ENCODE measurements around the gene NOL4L. TPM values are rescaled to one million over a fixed set of nuclear protein-coding genes. Genes with fewer than 3 reads are reported as not detected.

NOL4L gene
- total RNA-seq, 1 experiment from 2014 or later, result 40.9 TPM

DNA sequence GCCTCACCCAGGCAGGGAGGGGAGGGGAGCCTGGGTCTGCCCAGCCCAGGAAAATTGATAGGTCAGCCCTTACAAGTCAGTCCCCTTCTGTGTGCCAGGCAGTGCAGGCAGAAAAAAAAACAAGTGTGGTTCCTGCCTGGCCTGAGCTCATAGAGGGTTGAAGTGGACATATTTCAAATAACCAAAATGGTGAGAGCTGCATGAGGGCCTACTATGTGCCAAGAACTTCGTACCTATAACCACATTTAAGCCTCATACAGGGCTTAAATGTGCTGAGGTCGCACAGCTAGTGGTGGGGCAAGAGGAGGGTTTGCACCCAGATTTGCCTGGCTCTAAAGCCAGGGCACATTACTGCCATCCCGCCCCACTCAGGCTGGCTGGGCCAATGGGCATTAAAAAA is 6.9 kb upstream of the NOL4L start:
- Histone ChIP-seq H3K27me3 (ENCODE audit: insufficient read depth, low read depth) (no peaks in the 10 kb centered on the region), H3K4me2 (no peak overlapping the region), H4K20me1 (ENCODE audit: insufficient read depth) (no peaks in the 10 kb centered on the region), H3K36me3 (ENCODE audit: low read depth) (no peaks in the 10 kb centered on the region), H3F3A (ENCODE audit: insufficient read depth, low read depth) (peaks cover 8% of the 10 kb centered on the region; the same call in 1 of the 2 replicates), H3K9me3 (ENCODE audit: insufficient read depth, low read depth) (no peaks in the 10 kb centered on the region), H3K79me2 (ENCODE audit: low read depth) (no peaks in the 10 kb centered on the region), H2AFZ (no peak overlapping the region), H3K9me2 (ENCODE audit: insufficient read depth) (no peaks in the 10 kb centered on the region), H3K27ac (no peak overlapping the region), H3K4me3 (no peak overlapping the region), H3K4me1 (replicated peaks; ENCODE audit: insufficient read depth) (peaks cover 14% of the 10 kb centered on the region)
- intact Hi-C loops (cut with micrococcal nuclease; ENCODE audit: unreplicated experiment), result no loop called here
- BruUV-seq (replicated peaks), result no TSS peak
- ChIA-PET POLR2A (ENCODE audit: unreplicated experiment) (no interaction called here), CTCF (no interaction called here)
- DNase-seq, result no peak
- TF ChIP-seq, protein P1, sequence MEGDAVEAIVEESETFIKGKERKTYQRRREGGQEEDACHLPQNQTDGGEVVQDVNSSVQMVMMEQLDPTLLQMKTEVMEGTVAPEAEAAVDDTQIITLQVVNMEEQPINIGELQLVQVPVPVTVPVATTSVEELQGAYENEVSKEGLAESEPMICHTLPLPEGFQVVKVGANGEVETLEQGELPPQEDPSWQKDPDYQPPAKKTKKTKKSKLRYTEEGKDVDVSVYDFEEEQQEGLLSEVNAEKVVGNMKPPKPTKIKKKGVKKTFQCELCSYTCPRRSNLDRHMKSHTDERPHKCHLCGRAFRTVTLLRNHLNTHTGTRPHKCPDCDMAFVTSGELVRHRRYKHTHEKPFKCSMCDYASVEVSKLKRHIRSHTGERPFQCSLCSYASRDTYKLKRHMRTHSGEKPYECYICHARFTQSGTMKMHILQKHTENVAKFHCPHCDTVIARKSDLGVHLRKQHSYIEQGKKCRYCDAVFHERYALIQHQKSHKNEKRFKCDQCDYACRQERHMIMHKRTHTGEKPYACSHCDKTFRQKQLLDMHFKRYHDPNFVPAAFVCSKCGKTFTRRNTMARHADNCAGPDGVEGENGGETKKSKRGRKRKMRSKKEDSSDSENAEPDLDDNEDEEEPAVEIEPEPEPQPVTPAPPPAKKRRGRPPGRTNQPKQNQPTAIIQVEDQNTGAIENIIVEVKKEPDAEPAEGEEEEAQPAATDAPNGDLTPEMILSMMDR (conservative IDR thresholded peaks at IDR 0.05), result no peak
- no peak for TF ChIP-seq EZH2 (IDR thresholded peaks at IDR 0.05; ENCODE audit: low read depth)

DNA sequence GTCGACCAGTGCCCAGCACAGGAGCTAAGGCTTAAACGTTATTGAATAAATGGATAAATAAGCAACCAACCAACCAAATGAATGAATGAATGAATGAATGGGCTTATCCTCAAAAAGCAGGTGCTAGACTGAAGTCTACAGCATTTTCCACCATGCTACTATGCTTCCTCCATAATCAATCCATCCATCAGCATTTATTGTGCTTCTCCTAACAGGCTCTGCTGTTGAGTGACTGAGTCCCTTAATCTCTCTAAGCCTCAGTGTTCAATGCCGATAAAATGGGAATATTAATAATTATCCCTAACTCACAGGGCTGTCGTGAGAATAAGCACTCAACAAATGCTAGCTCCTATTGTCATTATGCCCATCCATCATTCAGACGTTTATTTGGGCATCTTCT is 4.6 kb upstream of the NOL4L start:
- Histone ChIP-seq H3K36me3 (ENCODE audit: low read depth) (no peaks in the 10 kb centered on the region), H3K27ac (no peak overlapping the region), H4K20me1 (ENCODE audit: insufficient read depth) (no peaks in the 10 kb centered on the region), H2AFZ (no peak overlapping the region), H3K9me3 (ENCODE audit: insufficient read depth, low read depth) (no peaks in the 10 kb centered on the region), H3K4me1 (replicated peaks; ENCODE audit: insufficient read depth) (peaks cover 14% of the 10 kb centered on the region), H3K27me3 (ENCODE audit: insufficient read depth, low read depth) (no peaks in the 10 kb centered on the region), H3K79me2 (ENCODE audit: low read depth) (no peaks in the 10 kb centered on the region), H3K9me2 (ENCODE audit: insufficient read depth) (no peaks in the 10 kb centered on the region), H3K4me3 (no peak overlapping the region), H3F3A (ENCODE audit: insufficient read depth, low read depth) (peaks cover 18% of the 10 kb centered on the region; the same call in 1 of the 2 replicates), H3K4me2 (peak overlapping the region; percentile 49; the same call in 1 of the 2 replicates)
- intact Hi-C loops (cut with micrococcal nuclease; ENCODE audit: unreplicated experiment), result no loop called here
- CTCF ChIA-PET, result no interaction called here
- BruUV-seq (replicated peaks), result TSS peak; percentile 86
- TF ChIP-seq, protein P1 (conservative IDR thresholded peaks at IDR 0.05), result no peak
- TF ChIP-seq EZH2 (IDR thresholded peaks at IDR 0.05; ENCODE audit: low read depth), result no peak
- DNase-seq, result no peak
- POLR2A ChIA-PET (ENCODE audit: unreplicated experiment), result no interaction called here

DNA sequence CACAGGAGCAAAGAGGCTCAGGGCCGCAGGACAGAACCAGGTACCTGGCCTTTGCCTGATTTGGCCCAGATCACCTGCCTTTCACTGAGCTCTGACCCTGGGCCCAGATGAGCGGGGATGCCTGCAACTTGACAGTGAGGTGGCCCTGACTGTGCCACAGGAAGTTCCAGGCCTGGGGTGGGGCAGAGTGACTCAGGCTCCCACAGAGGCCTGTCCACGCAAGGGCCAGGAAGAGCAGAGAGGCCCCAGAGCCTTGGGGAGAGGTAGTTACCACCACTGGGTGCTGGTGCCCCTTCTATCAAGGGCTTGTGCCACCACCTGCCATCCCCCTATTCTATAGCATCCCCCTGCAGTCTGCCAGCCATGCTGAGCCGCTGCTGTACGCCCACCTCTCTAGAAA is 4.1 kb upstream of the NOL4L start:
- CTCF ChIA-PET, result no interaction called here
- no peak overlapping the region for H3K4me3 ChIP-seq
- no peak for TF ChIP-seq EZH2 (IDR thresholded peaks at IDR 0.05; ENCODE audit: low read depth)
- TF ChIP-seq, protein P1 (conservative IDR thresholded peaks at IDR 0.05), result no peak

More for the DNA sequence above, 4.1 kb upstream of the NOL4L start:
- no peak overlapping the region for H2AFZ ChIP-seq
- intact Hi-C loops (cut with micrococcal nuclease; ENCODE audit: unreplicated experiment), result no loop called here
- 0 out of 2 replicates have a peak overlapping the region, but pooled peaks have one; percentile 19 for H3K27ac ChIP-seq
- H3K9me2 ChIP-seq (ENCODE audit: insufficient read depth), result no peaks in the 10 kb centered on the region
- no TSS peak for BruUV-seq (replicated peaks)
- peaks cover 14% of the 10 kb centered on the region for H3K4me1 ChIP-seq (replicated peaks; ENCODE audit: insufficient read depth)
- H3K36me3 ChIP-seq (ENCODE audit: low read depth), result no peaks in the 10 kb centered on the region
- H3K9me3 ChIP-seq (ENCODE audit: insufficient read depth, low read depth), result no peaks in the 10 kb centered on the region
- H4K20me1 ChIP-seq (ENCODE audit: insufficient read depth), result no peaks in the 10 kb centered on the region
- no peaks in the 10 kb centered on the region for H3K27me3 ChIP-seq (ENCODE audit: insufficient read depth, low read depth)
- no peaks in the 10 kb centered on the region for H3K79me2 ChIP-seq (ENCODE audit: low read depth)
- POLR2A ChIA-PET (ENCODE audit: unreplicated experiment), result interaction anchor here (0.7 kb wide), 1 partner anchor 16 kb away, joined by 4 read pairs; no protein-coding TSS in a partner anchor
- peak; percentile 44 to 51 for DNase-seq
- peak overlapping the region; percentile 49 for H3K4me2 ChIP-seq
- peaks cover 18% of the 10 kb centered on the region; the same call in 1 of the 2 replicates for H3F3A ChIP-seq (ENCODE audit: insufficient read depth, low read depth)
